Endothelial cell of umbilical vein (primary cell): ENCODE data around the gene PTER. TPM values are rescaled to one million over a fixed set of nuclear protein-coding genes. Genes with fewer than 3 reads are reported as not detected.

ENCODE experiments used
- BruUV-seq: library from RNA; stranded (reverse); fragments of 400-500 nt; replicated peaks from 2 replicates; lab custom pipeline; 2021; lab: Mats Ljungman, UMichigan
- CTCF ChIA-PET: fragments of 300-600, 350-600 bp; sonication (Branson Sonifier 250); formaldehyde crosslinking; loops from one replicate; lab custom pipeline; 2021; ENCODE audit warnings: antibody characterized with exemption, inconsistent platforms; lab: Charles Lee
- POLR2A ChIA-PET: fragments of 300-600, 350-600 bp; sonication (Branson Sonifier 250); formaldehyde crosslinking; loops from one replicate; lab custom pipeline; 2021; ENCODE audit warnings: antibody characterized with exemption, inconsistent platforms; lab: Charles Lee
- DNase-seq: peaks from one replicate; pipeline ENCODE4 v3.0.0-alpha.2; 2011; ENCODE audit warnings: low read depth, low spot score
- FAIRE-seq: peaks from 2 replicates; lab custom pipeline; 2011; peaks lifted over from hg19 to GRCh38; lab: Jason Lieb, UNC
- H2AFZ ChIP-seq: 2 replicates; pipeline ENCODE4 v1.6.0; 2012; ENCODE audit warnings: low read depth, low read length, control low read depth, inconsistent platforms
- H3K27ac ChIP-seq: 2 replicates; pipeline ENCODE4 v1.5.1; 2011; ENCODE audit warnings: low read depth, mild to moderate bottlenecking, control low read depth, low read length, moderate library complexity; ENCODE audit not compliant: insufficient read depth
- H3K27me3 ChIP-seq, 2 experiments: 2 replicates each; pipeline versions ENCODE4 v1.6.0 to v1.6.1; 2011; ENCODE audit warnings: low read length in 2 of 2, mixed read lengths in 1 of 2; ENCODE audit not compliant: control insufficient read depth in 2 of 2, insufficient read depth in 2 of 2
- H3K36me3 ChIP-seq, 2 experiments: 2 replicates in 1 of 2; 3 replicates in 1 of 2; pipeline ENCODE4 v1.5.1; 2011; ENCODE audit warnings: low read length in 2 of 2, mild to moderate bottlenecking in 1 of 2, moderate library complexity in 1 of 2; ENCODE audit not compliant: control insufficient read depth in 2 of 2, insufficient read depth in 2 of 2; ENCODE audit errors: extremely low read depth in 1 of 2
- H3K4me1 ChIP-seq: 3 replicates; pipeline ENCODE4 v1.5.1; 2011; ENCODE audit warnings: mild to moderate bottlenecking, low read length; ENCODE audit not compliant: control insufficient read depth, insufficient read depth; ENCODE audit errors: extremely low read depth
- H3K4me2 ChIP-seq: 2 replicates; pipeline ENCODE4 v1.6.1; 2011; ENCODE audit warnings: low read length, control low read depth, mixed read lengths; ENCODE audit not compliant: insufficient read depth
- H3K4me3 ChIP-seq, 3 experiments: fragments of 200-600 bp in 1 of 3; sonication (generic), shearing (Covaris generic) in 1 of 3; replicated peaks in 1 of 3; 2 replicates each; pipeline ENCODE4 v1.5.1; 2011 to 2016; ENCODE audit warnings: control low read depth in 3 of 3, low read length in 3 of 3, mild to moderate bottlenecking in 2 of 3, inconsistent platforms in 1 of 3, low read depth in 1 of 3, moderate library complexity in 1 of 3; ENCODE audit not compliant: insufficient read depth in 1 of 3
- H3K79me2 ChIP-seq: 2 replicates; pipeline ENCODE4 v1.6.0; 2012; ENCODE audit warnings: low read length, inconsistent platforms; ENCODE audit not compliant: control insufficient read depth, insufficient read depth
- H3K9ac ChIP-seq: replicated peaks from 2 replicates; pipeline ENCODE3; 2011; ENCODE audit warnings: low read length, control low read depth; ENCODE audit not compliant: insufficient read depth; ENCODE audit errors: extremely low read depth
- H3K9me1 ChIP-seq: replicated peaks from 3 replicates; pipeline ENCODE4 v1.6.0; 2011; ENCODE audit warnings: mild to moderate bottlenecking, low read length; ENCODE audit not compliant: control insufficient read depth, insufficient read depth; ENCODE audit errors: extremely low read depth
- H3K9me3 ChIP-seq: replicated peaks from 2 replicates; pipeline ENCODE4 v1.5.1; 2012; ENCODE audit warnings: low read length, inconsistent platforms; ENCODE audit not compliant: control insufficient read depth, insufficient read depth
- H4K20me1 ChIP-seq: replicated peaks from 2 replicates; pipeline ENCODE3; 2011; ENCODE audit warnings: mild to moderate bottlenecking, low read length; ENCODE audit not compliant: control insufficient read depth, insufficient read depth; ENCODE audit errors: extremely low read depth
- CTCF ChIP-seq, 2 donors: IDR thresholded peaks; 1 replicate in 1 of 2; 2 replicates in 1 of 2; pipeline ENCODE4 v1.5.1; 2011; ENCODE audit warnings: low read length in 2 of 2, mild to moderate bottlenecking in 2 of 2, moderate library complexity in 2 of 2, control low read depth in 1 of 2, inconsistent platforms in 1 of 2, low read depth in 1 of 2; ENCODE audit not compliant: insufficient read depth in 1 of 2; ENCODE audit errors: extremely low read depth in 1 of 2
- EZH2 ChIP-seq: IDR thresholded peaks from 2 replicates; pipeline ENCODE4 v1.6.1; 2012; ENCODE audit warnings: borderline replicate concordance, low read depth, mild to moderate bottlenecking, moderate library complexity, low read length, inconsistent platforms; ENCODE audit not compliant: severe bottlenecking
- FOS ChIP-seq: IDR thresholded peaks from 2 replicates; pipeline ENCODE4 v1.6.1; 2011; ENCODE audit warnings: mild to moderate bottlenecking, low read length, moderate library complexity, borderline replicate concordance; ENCODE audit not compliant: insufficient read depth
- GATA2 ChIP-seq: IDR thresholded peaks from 2 replicates; pipeline ENCODE4 v1.7.0; 2011; ENCODE audit warnings: low read depth, mild to moderate bottlenecking, moderate library complexity, mixed read lengths, low read length; ENCODE audit not compliant: insufficient read length, insufficient read depth
- JUN ChIP-seq: IDR thresholded peaks from 2 replicates; pipeline ENCODE4 v1.6.1; 2011; ENCODE audit warnings: borderline replicate concordance, low read depth; ENCODE audit not compliant: insufficient read length, insufficient read depth
- MAX ChIP-seq: IDR thresholded peaks from 2 replicates; pipeline ENCODE4 v1.6.1; 2011; ENCODE audit not compliant: insufficient read depth, insufficient read length
- MYC ChIP-seq: IDR thresholded peaks from one replicate; pipeline ENCODE4 v1.6.1; 2011; ENCODE audit warnings: mild to moderate bottlenecking, low read depth, low read length
- dilution Hi-C: fragments of 300-500 bp; cut with MboI; formaldehyde crosslinking; loops from one replicate; pipeline ENCODE4 v1.15.0; 2019; ENCODE audit warnings: low sequenced_read_pairs; ENCODE audit not compliant: extremely low pct_ligation_motif_present
- intact Hi-C: fragments of 100-400 bp; cut with micrococcal nuclease; formaldehyde crosslinking; loops from one replicate; pipeline ENCODE4 v1.10.0; 2022
- polyA plus RNA-seq, 4 experiments: library from polyadenylated mRNA; depleted of rRNA in 3 of 4; stranded (reverse) in 3 of 4; unstranded in 1 of 4; fragments of >200 nt; gene quantifications; 2 replicates each; pipeline versions ENCODE4 v1.2.1 to v1.2.3, GENCODE V29; 2011 to 2012; ENCODE audit warnings: missing spikeins in 1 of 4
- total RNA-seq: library from RNA; stranded (reverse); gene quantifications from 2 replicates; pipeline ENCODE4 v1.2.3, GENCODE V29; 2021

The PTER gene
- total and polyA plus RNA-seq, 2 donors (not counting 3 experiments of a cell fraction or from before 2014, with no cell fraction given), result 1.6 to 4.6 TPM

- BruUV-seq, result no TSS peak
- H3K4me2 ChIP-seq, result no peak overlapping the region
- FAIRE-seq (no peak), DNase-seq (no peak)
- no peak overlapping the region for H3K9ac ChIP-seq
- H3K9me3 ChIP-seq, result no peaks in the 10 kb centered on the region
- ChIA-PET CTCF (no interaction called here), POLR2A (no interaction called here)
- no peaks in the 10 kb centered on the region for H3K27me3 ChIP-seq
- H2AFZ ChIP-seq, result no peak overlapping the region
- H3K9me1 ChIP-seq, result no peaks in the 10 kb centered on the region
- no peak overlapping the region for H3K4me3 ChIP-seq
- dilution Hi-C loops, result no loop called here
- no peaks in the 10 kb centered on the region for H4K20me1 ChIP-seq
- H3K36me3 ChIP-seq, result no peaks in the 10 kb centered on the region
- no peak for TF ChIP-seq FOS
- TF ChIP-seq GATA2, result no peak
- TF ChIP-seq CTCF (IDR thresholded peaks at IDR 0.05; ENCODE audit: extremely low read depth in 1 of 2, insufficient read depth in 1 of 2, low read depth in 1 of 2, low read length in 2 of 2), result no peak
- no peak for TF ChIP-seq JUN
- TF ChIP-seq MAX, result no peak
- TF ChIP-seq MYC, result no peak
- TF ChIP-seq EZH2, result no peak
- no peaks in the 10 kb centered on the region for H3K79me2 ChIP-seq
- no peak overlapping the region for H3K27ac ChIP-seq
- H3K4me1 ChIP-seq, result no peaks in the 10 kb centered on the region
- intact Hi-C loops, result no loop called here
Observed at GRCh38 chr10:16401416-16401815, 35.4 kb upstream of the PTER start.
